IMR-90 (cell line): ENCODE data around the gene ZNF598. TPM values are rescaled to one million over a fixed set of nuclear protein-coding genes. Genes with fewer than 3 reads are reported as not detected.

Experiments
- ATAC-seq: fragments of 200-7000 bp; cut with Tn5 transposase; 2 replicates; pipeline ENCODE4 v1.9.1; 2020; ENCODE audit warnings: low read depth, mild to moderate bottlenecking, moderate library complexity
- BruUV-seq: library from RNA; stranded (reverse); fragments of 400-500 nt; replicated peaks from 2 replicates; lab custom pipeline; 2021; lab: Mats Ljungman, UMichigan
- CTCF ChIA-PET: fragments of 300-600 bp; formaldehyde crosslinking; extraction: SDS; loops from one replicate; lab custom pipeline; 2021; ENCODE audit warnings: antibody characterized with exemption; lab: Yijun Ruan, JAX
- POLR2A ChIA-PET: fragments of 300-600 bp; sonication (Branson Sonifier 250); formaldehyde crosslinking; loops from one replicate; lab custom pipeline; 2022; ENCODE audit warnings: antibody characterized with exemption; ENCODE audit not compliant: unreplicated experiment; lab: Charles Lee
- DNase-seq: peaks from one replicate; pipeline ENCODE4 v3.0.0; 2013
- H2AFZ ChIP-seq: replicated peaks from 2 replicates; pipeline ENCODE3; 2013; ENCODE audit warnings: low read length, mild to moderate bottlenecking; ENCODE audit not compliant: poor library complexity
- H2AK5ac ChIP-seq: 2 replicates; pipeline ENCODE4 v1.6.1; 2013; ENCODE audit warnings: low read depth, low read length, inconsistent platforms
- H2AK9ac ChIP-seq: replicated peaks from 2 replicates; pipeline ENCODE3; 2013; ENCODE audit warnings: mild to moderate bottlenecking, low read depth, low read length, moderate library complexity; ENCODE audit not compliant: poor library complexity
- H2BK120ac ChIP-seq: 2 replicates; pipeline ENCODE4 v1.6.1; 2013; ENCODE audit warnings: low read depth, low read length, inconsistent platforms
- H2BK15ac ChIP-seq: 3 replicates; pipeline ENCODE4 v1.6.1; 2013; ENCODE audit warnings: low read depth, low read length, inconsistent platforms
- H2BK20ac ChIP-seq: 2 replicates; pipeline ENCODE4 v1.6.1; 2013; ENCODE audit warnings: low read depth, mild to moderate bottlenecking, inconsistent platforms, low read length, moderate library complexity
- H2BK5ac ChIP-seq: 2 replicates; pipeline ENCODE4 v1.6.1; 2013; ENCODE audit warnings: mild to moderate bottlenecking, low read depth, low read length, inconsistent platforms; ENCODE audit not compliant: poor library complexity, severe bottlenecking
- H3K14ac ChIP-seq: replicated peaks from 2 replicates; pipeline ENCODE4 v1.6.1; 2013; ENCODE audit warnings: low read depth, low read length, inconsistent platforms
- H3K18ac ChIP-seq: 2 replicates; pipeline ENCODE4 v1.6.1; 2013; ENCODE audit warnings: low read depth, low read length, control low read depth
- H3K23ac ChIP-seq: 2 replicates; pipeline ENCODE4 v1.6.1; 2013; ENCODE audit warnings: low read depth, low read length, inconsistent platforms
- H3K27ac ChIP-seq: 2 replicates; pipeline ENCODE4 v1.5.1; 2013; ENCODE audit warnings: mild to moderate bottlenecking, control low read depth, low read length; ENCODE audit not compliant: insufficient read depth
- H3K27me3 ChIP-seq: 2 replicates; pipeline ENCODE4 v1.6.1; 2013; ENCODE audit warnings: low read length; ENCODE audit not compliant: control insufficient read depth, insufficient read depth
- H3K36me3 ChIP-seq: 2 replicates; pipeline ENCODE4 v1.6.1; 2013; ENCODE audit warnings: low read length, mixed read lengths; ENCODE audit not compliant: control insufficient read depth, insufficient read depth
- H3K4ac ChIP-seq: 2 replicates; pipeline ENCODE4 v1.6.1; 2013; ENCODE audit warnings: low read depth, low read length, inconsistent platforms
- H3K4me1 ChIP-seq: 2 replicates; pipeline ENCODE4 v1.6.1; 2013; ENCODE audit warnings: low read length, mixed read lengths; ENCODE audit not compliant: control insufficient read depth, insufficient read depth
- H3K4me2 ChIP-seq: 2 replicates; pipeline ENCODE4 v1.6.1; 2013; ENCODE audit warnings: low read depth, mild to moderate bottlenecking, control low read depth, low read length, moderate library complexity
- H3K4me3 ChIP-seq: 2 replicates; pipeline ENCODE4 v1.5.1; 2013; ENCODE audit warnings: low read depth, mild to moderate bottlenecking, control low read depth, low read length, moderate library complexity; ENCODE audit not compliant: insufficient read depth
- H3K56ac ChIP-seq: 2 replicates; pipeline ENCODE4 v1.6.1; 2013; ENCODE audit warnings: low read length, inconsistent platforms; ENCODE audit not compliant: insufficient read depth; ENCODE audit errors: extremely low read depth
- H3K79me1 ChIP-seq, 2 experiments: 2 replicates each; pipeline ENCODE4 v1.6.1; 2013; ENCODE audit warnings: low read length in 2 of 2, inconsistent platforms in 1 of 2, low read depth in 1 of 2
- H3K9ac ChIP-seq: 2 replicates; pipeline ENCODE4 v1.6.1; 2013; ENCODE audit warnings: low read depth, low read length, control low read depth
- H3K9me1 ChIP-seq: 2 replicates; pipeline ENCODE4 v1.6.1; 2013; ENCODE audit warnings: low read length, inconsistent platforms; ENCODE audit not compliant: insufficient read depth
- H3K9me3 ChIP-seq: 2 replicates; pipeline ENCODE4 v1.6.1; 2013; ENCODE audit warnings: low read length; ENCODE audit not compliant: control insufficient read depth, insufficient read depth
- H4K20me1 ChIP-seq: 2 replicates; pipeline ENCODE4 v1.6.1; 2013; ENCODE audit warnings: low read length, inconsistent platforms; ENCODE audit not compliant: insufficient read depth
- H4K5ac ChIP-seq: 2 replicates; pipeline ENCODE4 v1.6.1; 2013; ENCODE audit warnings: mild to moderate bottlenecking, low read depth, low read length, control low read depth
- H4K8ac ChIP-seq, 2 experiments: 2 replicates each; pipeline ENCODE4 v1.6.1; 2013; ENCODE audit warnings: low read depth in 2 of 2, low read length in 2 of 2, control low read depth in 1 of 2, inconsistent platforms in 1 of 2
- H4K91ac ChIP-seq: 2 replicates; pipeline ENCODE4 v1.6.1; 2013; ENCODE audit warnings: low read depth, low read length, inconsistent platforms; ENCODE audit not compliant: insufficient read depth
- CHD1 ChIP-seq: IDR thresholded peaks from 2 replicates; pipeline ENCODE4 v1.6.1; 2012; ENCODE audit warnings: low read depth, low read length, improper control_type of control experiment
- ELK1 ChIP-seq: fragments of 150-350 bp; IDR thresholded peaks from 2 replicates; pipeline ENCODE4 v1.6.1; 2016; ENCODE audit warnings: low read depth, mild to moderate bottlenecking, low read length, moderate library complexity, borderline replicate concordance
- FOS ChIP-seq: fragments of 150-350 bp; IDR thresholded peaks from 2 replicates; pipeline ENCODE4 v1.6.1; 2016; ENCODE audit warnings: low read depth, low read length
- MAFK ChIP-seq: IDR thresholded peaks from 2 replicates; pipeline ENCODE4 v1.6.1; 2012; ENCODE audit warnings: low read depth, low read length, improper control_type of control experiment
- MAZ ChIP-seq: IDR thresholded peaks from 2 replicates; pipeline ENCODE4 v1.6.1; 2012; ENCODE audit warnings: low read depth, mild to moderate bottlenecking, low read length, improper control_type of control experiment, moderate library complexity, borderline replicate concordance
- RFX5 ChIP-seq: IDR thresholded peaks from 2 replicates; pipeline ENCODE4 v1.8.0; 2012; ENCODE audit warnings: low read depth, mild to moderate bottlenecking, low read length, moderate library complexity
- SMC3 ChIP-seq: fragments of 150-350 bp; IDR thresholded peaks from 2 replicates; pipeline ENCODE4 v1.6.1; 2016; ENCODE audit warnings: low read depth, mild to moderate bottlenecking, antibody characterized with exemption, low read length, moderate library complexity
- USF2 ChIP-seq: fragments of 150-350 bp; IDR thresholded peaks from 2 replicates; pipeline ENCODE4 v1.6.1; 2017; ENCODE audit warnings: mild to moderate bottlenecking, antibody characterized with exemption, low read length, low read depth
- WGBS, 2 experiments: methylation state at CpG; one replicate each; pipeline versions ENCODE4 v1.1.5 to v1.1.7; 2013; ENCODE audit warnings: missing lambda C conversion rate in 2 of 2; ENCODE audit not compliant: insufficient read length in 1 of 2; ENCODE audit errors: extremely low coverage in 2 of 2; 5-methylcytosine and 5-hydroxymethylcytosine counted together
- dilution Hi-C: fragments of 300-500 bp; cut with HindIII; formaldehyde crosslinking; loops from one replicate; pipeline ENCODE4 v1.14.3; 2018; ENCODE audit warnings: low sequenced_read_pairs; ENCODE audit not compliant: unreplicated experiment
- in situ Hi-C: fragments of 300-500 bp; cut with MboI; formaldehyde crosslinking; loops from 3 replicates; pipeline ENCODE4 v1.14.3; 2019; ENCODE audit warnings: low sequenced_read_pairs, inconsistent platforms, mixed read lengths
- intact Hi-C: fragments of 100-400 bp; cut with micrococcal nuclease; formaldehyde crosslinking; loops from 2 replicates; pipeline ENCODE4 v1.10.0; 2022
- polyA plus RNA-seq, 3 experiments: library from polyadenylated mRNA; depleted of rRNA; stranded (reverse); fragments of >200 nt; gene quantifications; 2 replicates each; pipeline ENCODE4 v1.2.3, GENCODE V29; 2012; ENCODE audit warnings: low replicate concordance in 1 of 3
- total RNA-seq: library from RNA; depleted of rRNA; stranded (reverse); fragments of >200 nt; gene quantifications from 2 replicates; pipeline ENCODE4 v1.2.3, GENCODE V29; 2012

Gene ZNF598
- total and polyA plus RNA-seq, 2 of the 4 experiments (the other 2 are of a cell fraction) = 3.4 to 36.4 TPM

GRCh38 chr16:2054543-2055245 lies 45.1 kb upstream of the ZNF598 start:
- POLR2A ChIA-PET = no interaction called here
- no peak overlapping the region for H2BK120ac ChIP-seq
- H3K4me2 ChIP-seq = no peak overlapping the region
- no peak overlapping the region for H2BK20ac ChIP-seq
- H3K23ac ChIP-seq = no peak overlapping the region
- H2AK9ac ChIP-seq = peak overlapping the region; percentile 16
- no peak overlapping the region for H2BK15ac ChIP-seq
- TF ChIP-seq RFX5 (no peak), USF2 (no peak), CHD1 (no peak), SMC3 (no peak), MAFK (no peak), ELK1 (no peak), FOS (no peak), MAZ (no peak)
- no peaks in the 10 kb centered on the region for H3K9me1 ChIP-seq
- no peak overlapping the region for H4K8ac ChIP-seq
- no peak for ATAC-seq
- H3K4me1 ChIP-seq = no peaks in the 10 kb centered on the region
- no peak overlapping the region for H3K18ac ChIP-seq
- WGBS, 2 experiments = 95% methylated on average over 17 of the region's 29 CpGs; no CpG with 5 or more reads in 1 of the 2 experiments
- H3K14ac ChIP-seq = no peak overlapping the region
- H3K56ac ChIP-seq = no peak overlapping the region
- DNase-seq = no peak
- H3K9ac ChIP-seq = no peak overlapping the region
- CTCF ChIA-PET = no interaction called here
- H4K20me1 ChIP-seq = no peaks in the 10 kb centered on the region; the same call in none of the 2 replicates
- H3K27me3 ChIP-seq = no peaks in the 10 kb centered on the region
- H3K36me3 ChIP-seq = peaks cover 60% of the 10 kb centered on the region
- H4K91ac ChIP-seq = no peak overlapping the region
- no peak overlapping the region for H2AFZ ChIP-seq
- no peak overlapping the region for H2BK5ac ChIP-seq
- no peaks in the 10 kb centered on the region for H3K9me3 ChIP-seq
- intact Hi-C loops (no loop called here), in situ Hi-C loops (no loop called here), dilution Hi-C loops (no loop called here)
- no peak overlapping the region for H3K27ac ChIP-seq
- H3K4me3 ChIP-seq = no peak overlapping the region
- peaks cover 5 to 31% of the 10 kb centered on the region in 2 experiments; a peak in 3 of 4 replicates for H3K79me1 ChIP-seq
- no peak overlapping the region for H4K5ac ChIP-seq
- no peak overlapping the region for H3K4ac ChIP-seq
- no TSS peak for BruUV-seq
- no peak overlapping the region; the same call in 1 of the 2 replicates for H2AK5ac ChIP-seq
